Anterior cingulate cortex (tissue), 58 donors: ENCODE measurements around the gene LIF.

Source experiments
- DNase-seq, 58 donors: peaks; one replicate each; lab custom pipeline; 2025; lab: John Stamatoyannopoulos, UW

The LIF gene

DNA sequence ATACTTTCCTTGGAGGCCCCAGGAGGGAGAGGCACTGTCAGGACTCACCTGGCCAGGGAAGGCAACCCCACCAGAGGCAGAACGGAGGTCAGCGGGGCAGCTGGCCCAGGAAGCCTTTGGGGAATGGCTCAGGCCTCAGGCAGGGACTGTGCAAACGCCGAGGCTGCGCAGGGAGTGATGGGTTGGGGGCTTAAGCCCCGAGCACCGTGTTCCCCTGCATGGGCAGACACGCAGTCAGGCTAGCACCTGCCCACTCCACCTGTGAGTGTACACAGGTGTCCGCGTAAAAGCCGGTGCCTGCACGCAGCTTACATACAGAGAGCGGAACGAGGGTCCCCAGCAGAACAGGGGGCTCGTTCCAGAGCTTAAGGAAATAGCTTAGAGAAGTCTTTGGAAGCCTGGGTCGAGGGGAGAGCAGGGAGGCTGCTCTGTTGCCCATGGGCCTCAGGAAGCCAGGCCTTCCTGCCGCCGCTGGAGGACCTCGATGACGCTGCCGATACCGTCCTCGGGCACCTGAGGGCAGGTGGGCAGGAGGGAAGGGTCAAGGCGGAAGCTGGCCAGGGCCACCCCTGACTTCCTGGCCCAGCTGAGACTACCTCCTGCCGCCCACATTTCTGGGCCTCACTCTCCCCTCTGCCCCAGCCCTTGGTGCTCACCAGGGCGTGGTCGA is 38.8 kb upstream of the LIF start:
- no peak for DNase-seq

- no peak for DNase-seq
These were observed 38.1 kb upstream of the LIF start for GRCh38 chr22:30284666-30285065.

GRCh38 chr22:30284172-30284571 is 37.6 kb upstream of the LIF start:
- no peak for DNase-seq

DNA sequence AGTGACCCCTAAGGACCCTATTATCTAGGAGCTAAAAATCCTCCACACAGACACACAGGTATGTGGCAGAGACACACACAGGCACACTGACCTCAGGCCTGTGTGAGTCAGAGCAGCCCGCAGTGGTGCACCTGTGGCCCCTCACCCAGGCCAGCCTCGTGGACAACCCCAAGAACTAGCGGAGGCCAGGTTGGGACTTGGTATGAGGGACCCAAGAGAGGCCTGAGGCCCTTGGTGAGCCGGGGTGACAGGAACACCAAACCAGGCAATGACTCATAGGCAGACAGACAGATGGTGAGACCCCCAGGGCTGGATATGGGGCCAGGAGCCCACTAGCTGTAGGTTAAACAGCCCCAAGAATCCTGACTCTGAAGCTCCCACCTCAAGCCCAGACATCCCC is 36.8 kb upstream of the LIF start:
- DNase-seq = no peak

DNA sequence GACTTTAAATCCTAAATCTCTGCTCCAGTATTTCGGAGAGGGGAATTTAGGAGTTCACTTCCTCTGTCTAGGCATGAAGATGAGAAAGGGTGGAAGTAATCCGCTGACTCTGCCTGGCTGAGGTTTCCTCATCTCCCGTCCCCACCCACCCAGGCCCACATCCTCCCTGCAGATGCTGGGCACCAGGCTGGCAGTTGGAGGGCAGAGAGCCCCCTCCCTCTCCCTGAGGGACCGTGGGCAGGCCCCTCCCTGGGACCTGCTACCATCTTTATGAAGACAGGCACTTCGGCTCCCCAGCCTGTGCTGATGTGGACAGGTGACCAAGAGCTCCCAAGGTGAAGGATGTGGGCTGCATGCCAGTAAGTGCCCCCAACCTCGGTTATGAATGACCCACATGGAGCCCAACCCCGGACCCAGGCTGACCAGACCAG is 36.1 kb upstream of the LIF start:
- no peak for DNase-seq

DNA sequence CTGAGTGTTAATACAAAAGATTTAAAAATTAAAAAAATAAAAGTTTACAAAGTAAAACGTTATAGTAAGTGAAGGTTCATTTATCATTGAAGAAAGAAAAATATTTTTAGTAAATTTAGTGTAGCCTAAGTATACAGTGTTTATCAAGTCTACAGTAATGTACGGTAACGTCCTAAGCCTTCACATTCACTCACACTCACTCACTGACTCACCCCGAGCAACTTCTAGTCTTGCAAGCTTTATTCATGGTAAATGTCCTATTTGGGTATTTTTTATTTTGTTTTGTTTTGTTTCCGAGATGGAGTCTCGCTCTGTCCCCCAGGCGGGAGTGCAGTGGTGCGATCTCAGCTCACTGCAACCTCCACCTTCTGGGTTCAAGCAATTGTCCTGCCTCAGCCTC is 33.9 kb upstream of the LIF start:
- no peak for DNase-seq

- DNase-seq = no peak
These were observed 33.4 kb upstream of the LIF start for GRCh38 chr22:30279932-30280331.

DNA sequence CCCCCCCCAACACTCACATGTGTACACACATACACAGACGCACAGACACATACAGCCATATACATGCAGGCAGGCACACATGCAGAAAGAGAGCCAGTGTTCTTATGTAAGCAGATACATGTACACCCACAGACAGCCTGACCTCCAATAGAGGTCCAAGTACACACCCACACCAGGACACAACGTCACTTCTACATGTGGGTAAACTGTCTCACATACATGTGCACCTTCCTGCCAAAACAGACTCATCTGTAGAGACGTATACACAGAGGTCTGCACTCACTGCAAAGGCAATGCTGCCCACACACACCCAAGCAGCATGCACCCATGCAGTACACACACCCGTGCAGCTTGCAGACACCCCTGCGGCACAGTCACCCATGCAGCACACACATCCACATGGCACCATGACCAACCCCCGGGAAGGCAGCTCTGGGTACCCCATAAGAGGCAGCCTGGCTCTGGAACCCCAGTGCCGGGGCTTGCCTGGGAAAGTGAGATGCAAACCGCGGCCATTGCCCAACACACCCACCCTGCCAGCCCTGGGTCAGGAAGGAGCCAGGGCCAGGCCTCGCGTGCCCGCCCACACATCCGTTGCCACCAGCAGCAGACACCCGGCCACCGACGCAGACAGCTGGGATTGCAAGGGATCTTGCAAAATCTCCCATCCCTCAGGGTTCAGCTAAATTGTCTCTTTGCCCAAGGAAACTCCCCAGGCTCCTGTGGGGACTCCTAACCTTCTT is 32.7 kb upstream of the LIF start:
- DNase-seq = peak in 15 of 58 donors; percentile 8 to 40 (median 21)

DNA sequence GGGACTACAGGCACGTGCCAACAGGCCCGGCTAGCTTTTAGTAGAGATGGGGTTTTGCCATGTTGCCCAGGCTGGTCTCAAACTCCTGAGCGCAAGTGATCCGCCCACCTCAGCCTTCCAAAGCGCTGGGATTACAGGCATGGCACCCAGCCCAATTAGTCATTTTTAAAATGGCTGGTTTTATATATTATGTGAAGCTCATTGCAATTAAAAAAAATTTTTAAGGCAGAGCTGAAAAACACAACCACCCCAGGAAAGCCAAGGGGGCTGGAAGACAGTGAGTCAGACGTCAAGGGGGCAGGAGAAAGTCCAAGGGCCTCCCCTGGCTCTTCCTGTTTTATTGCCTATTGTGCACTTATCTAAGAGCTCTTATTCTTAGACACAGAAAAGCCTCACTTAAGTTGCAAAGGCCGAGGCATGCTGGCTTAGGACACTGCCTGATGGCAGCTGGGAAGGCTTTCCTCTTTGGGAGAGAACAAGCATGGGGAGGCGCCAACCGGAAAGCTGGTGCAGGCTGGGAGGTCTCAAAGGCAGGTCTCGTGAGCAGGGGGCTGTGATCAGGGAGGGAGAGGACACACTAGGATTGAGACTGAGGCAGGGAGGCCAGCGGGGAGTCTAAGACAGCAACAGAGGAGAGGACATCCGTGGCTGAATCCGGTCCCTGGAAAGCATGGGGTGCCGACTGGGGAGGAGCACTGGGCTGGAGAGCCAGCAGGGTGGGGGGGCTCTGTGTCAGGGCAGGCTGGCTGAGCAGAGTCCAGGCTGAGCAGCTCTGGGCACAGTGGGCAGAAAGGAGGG is 31.2 kb upstream of the LIF start:
- DNase-seq = peak in 22 of 58 donors; percentile 9 to 74 (median 40)

DNA sequence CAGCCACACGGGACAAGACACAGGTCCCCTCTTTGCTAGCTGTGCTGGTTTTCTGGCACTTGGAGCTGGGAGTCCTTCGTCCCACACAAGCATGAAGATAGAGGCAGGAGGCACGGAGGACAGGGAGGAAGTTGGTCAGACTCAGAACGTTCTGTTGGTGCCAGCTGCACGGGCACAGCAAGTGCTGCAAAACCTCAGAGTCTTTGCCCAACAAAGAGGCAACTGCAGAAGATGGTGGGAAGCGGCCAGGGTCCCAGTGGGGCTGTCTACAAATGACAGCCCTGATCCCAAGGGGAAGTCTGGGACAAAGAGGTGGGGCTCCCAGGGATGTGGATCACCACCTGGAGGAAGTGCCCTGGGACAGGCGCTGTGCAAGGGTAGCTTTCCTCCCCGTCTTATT is 29.5 kb upstream of the LIF start:
- DNase-seq = no peak

DNA sequence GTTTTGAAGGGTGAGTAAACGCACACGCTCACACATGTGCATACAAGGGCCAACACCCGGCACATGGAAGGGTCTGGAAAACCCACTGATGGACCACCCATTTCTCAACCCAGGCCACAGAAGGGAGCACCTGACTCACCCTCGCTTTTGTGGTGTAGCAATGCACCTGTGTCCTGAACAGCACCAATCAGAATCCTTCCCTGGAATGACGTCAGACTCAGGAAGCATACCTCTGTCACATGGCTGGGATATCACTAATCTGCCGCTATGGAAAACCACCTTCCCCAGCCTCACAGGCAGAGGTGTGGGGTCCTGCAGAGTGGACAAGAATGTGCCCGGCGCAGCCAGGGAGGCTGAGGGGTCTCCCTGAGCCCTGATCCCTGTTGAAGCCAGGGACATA is 29.1 kb upstream of the LIF start:
- DNase-seq = no peak

GRCh38 chr22:30274437-30274812 is 27.9 kb upstream of the LIF start:
- no peak for DNase-seq

DNA sequence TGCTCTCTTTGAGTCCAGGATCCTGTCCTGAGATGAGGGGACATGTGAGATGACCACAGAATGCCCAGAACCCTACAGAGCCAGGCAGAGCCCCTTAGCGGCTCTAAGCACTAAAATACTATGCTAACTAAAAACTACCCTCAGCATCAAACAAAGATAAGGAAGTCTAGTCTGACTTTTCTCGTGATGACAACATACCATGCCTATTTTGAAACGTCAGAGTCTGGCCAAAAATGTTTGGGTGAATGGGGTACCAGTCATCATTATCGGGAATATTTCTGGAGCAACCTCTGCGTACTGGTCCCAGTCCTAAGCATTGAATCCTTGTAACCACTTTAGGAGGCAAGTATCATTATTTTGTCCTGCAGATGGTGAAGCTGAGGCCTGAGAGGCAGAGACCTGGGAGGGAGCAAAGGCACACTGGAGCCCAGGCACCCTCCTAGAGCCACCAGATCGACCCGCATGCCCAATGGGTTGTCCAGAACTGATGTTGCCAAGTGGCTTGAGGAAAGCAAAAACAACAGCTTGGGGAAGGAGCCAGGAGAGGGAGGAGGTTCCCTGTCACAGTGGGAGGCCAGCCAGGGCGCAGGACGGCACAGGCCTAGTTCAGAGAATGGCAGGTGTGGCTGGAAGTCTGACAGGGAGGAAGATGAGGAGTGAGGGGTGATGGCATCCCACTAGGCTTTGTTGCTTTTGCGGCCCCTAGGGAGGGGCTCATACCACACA is 27.3 kb upstream of the LIF start:
- no peak for DNase-seq

DNA sequence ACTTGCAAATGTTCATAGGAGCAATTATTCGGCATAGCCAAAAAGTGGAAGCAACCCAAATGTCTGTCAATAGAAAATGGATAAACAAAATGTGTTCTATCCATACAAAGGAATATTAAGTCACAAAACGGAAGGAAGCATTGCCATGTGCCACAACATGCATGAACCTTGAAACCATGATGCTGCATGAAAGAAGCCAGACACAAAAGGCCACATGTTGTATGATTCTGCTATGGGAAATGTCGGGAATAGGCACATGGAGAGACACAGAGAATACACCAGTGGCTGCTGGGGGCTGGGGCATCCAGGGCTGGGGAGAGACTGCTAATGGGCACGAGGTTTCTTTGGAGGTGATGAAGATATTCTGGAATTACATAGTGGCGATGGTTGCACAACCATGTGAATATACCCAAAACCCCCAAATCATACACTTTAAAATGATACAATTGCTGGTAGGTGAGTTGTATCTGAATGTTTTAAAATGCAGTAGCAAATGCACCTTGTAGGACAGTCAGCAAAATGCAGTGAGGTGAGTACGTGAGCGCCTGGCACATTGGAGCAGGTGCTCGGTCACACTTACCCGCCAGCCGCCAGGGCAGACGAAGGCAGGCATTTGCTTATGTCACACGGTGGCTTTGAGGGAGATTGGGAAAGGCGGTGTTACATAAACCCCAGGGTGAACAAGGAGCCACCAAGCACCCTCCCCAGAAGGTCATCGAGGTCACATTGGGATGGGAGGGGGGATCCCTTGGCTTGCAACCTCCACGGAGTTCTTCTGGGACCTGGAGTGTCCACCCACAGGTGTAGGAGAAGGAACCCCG is 26.4 kb upstream of the LIF start:
- no peak for DNase-seq

GRCh38 chr22:30270832-30271231 is 24.3 kb upstream of the LIF start:
- DNase-seq = peak in 41 of 58 donors; percentile 14 to 72 (median 39)

- DNase-seq = no peak
These were observed 21.8 kb upstream of the LIF start for GRCh38 chr22:30268331-30268730.

- DNase-seq = peak in 1 of 58 donors; percentile 17
These were observed 21.1 kb upstream of the LIF start for GRCh38 chr22:30267382-30268302.
